ENCODE data around the gene DERA. TPM values are rescaled to one million over a fixed set of nuclear protein-coding genes. Genes with fewer than 3 reads are reported as not detected.

The DERA gene
- total and polyA plus RNA-seq, 2 of the 13 experiments (the other 11 are each of a cell fraction or from before 2014, with no cell fraction given): 24.0 to 51.3 TPM

- TF ChIP-seq MAX (IDR thresholded peaks at IDR 0.05) (peak; percentile 71), ZFP82 (CRISPR knock-in tag; IDR thresholded peaks at IDR 0.05; ENCODE audit: borderline replicate concordance) (0 out of 2 replicates have a peak, but pooled peaks have one; percentile 15), EHMT2 (IDR thresholded peaks at IDR 0.05; ENCODE audit: borderline replicate concordance, low read depth, low read length) (no peak), MXD1 (CRISPR knock-in tag; IDR thresholded peaks at IDR 0.05) (peak; percentile 56; the same call in 1 of the 2 replicates), ZNF441 (CRISPR knock-in tag; IDR thresholded peaks at IDR 0.05; ENCODE audit: borderline replicate concordance) (peak; percentile 57; the same call in 1 of the 2 replicates), NFIB (CRISPR knock-in tag; IDR thresholded peaks at IDR 0.05; ENCODE audit: borderline replicate concordance) (no peak), MLXIP (CRISPR knock-in tag; IDR thresholded peaks at IDR 0.05; ENCODE audit: borderline replicate concordance) (no peak), ZNF619 (CRISPR knock-in tag; IDR thresholded peaks at IDR 0.05) (0 out of 2 replicates have a peak, but pooled peaks have one; percentile 33), KLF16 (CRISPR knock-in tag; IDR thresholded peaks at IDR 0.05) (0 out of 4 replicates have a peak, but pooled peaks of 1 of the 2 experiments have one; percentile 18), CREB3 (CRISPR knock-in tag; IDR thresholded peaks at IDR 0.05) (no peak), CCAR2 (optimal IDR thresholded peaks at IDR 0.05; ENCODE audit: low read depth, low read length) (no peak), BRF2 (CRISPR knock-in tag; IDR thresholded peaks at IDR 0.05) (no peak), ZNF18 (CRISPR knock-in tag; IDR thresholded peaks at IDR 0.05; ENCODE audit: insufficient replicate concordance) (peak; percentile 40), SIX4 (CRISPR knock-in tag; IDR thresholded peaks at IDR 0.05) (no peak), AFF4 (CRISPR knock-in tag; IDR thresholded peaks at IDR 0.05) (0 out of 2 replicates have a peak, but pooled peaks have one; percentile 66), TGIF2 (CRISPR knock-in tag; IDR thresholded peaks at IDR 0.05) (no peak)
These were observed at the start of gene DERA (continued) for GRCh38 chr12:15910864-15911721.

All from HepG2 (cell line).